ENCODE data around the gene RYR3.

DNA sequence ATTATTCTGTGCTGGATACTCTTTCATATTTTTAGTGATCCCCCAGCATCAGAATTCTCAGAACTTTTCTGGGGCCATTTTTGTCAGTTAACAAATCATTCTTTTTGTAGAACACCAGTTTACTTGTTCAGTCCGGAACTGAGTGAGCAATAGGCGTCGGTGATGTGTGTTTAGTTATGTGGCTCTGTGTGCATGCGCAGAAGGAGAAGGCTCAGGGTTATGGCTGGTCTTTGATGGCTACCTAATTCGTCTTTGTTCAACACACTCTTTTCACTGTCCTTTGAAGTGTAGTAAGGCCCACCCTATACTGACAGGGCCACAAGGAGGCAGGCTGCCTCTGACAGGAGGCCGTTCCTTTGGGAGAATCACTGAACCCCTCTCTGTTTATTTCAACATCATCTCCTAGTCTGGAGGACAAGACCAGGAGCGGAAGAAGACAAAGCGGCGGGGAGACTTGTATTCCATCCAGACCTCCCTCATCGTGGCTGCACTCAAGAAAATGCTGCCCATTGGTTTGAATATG is 499.4 kb downstream of the RYR3 start:
- TF ChIP-seq, protein P1, sequence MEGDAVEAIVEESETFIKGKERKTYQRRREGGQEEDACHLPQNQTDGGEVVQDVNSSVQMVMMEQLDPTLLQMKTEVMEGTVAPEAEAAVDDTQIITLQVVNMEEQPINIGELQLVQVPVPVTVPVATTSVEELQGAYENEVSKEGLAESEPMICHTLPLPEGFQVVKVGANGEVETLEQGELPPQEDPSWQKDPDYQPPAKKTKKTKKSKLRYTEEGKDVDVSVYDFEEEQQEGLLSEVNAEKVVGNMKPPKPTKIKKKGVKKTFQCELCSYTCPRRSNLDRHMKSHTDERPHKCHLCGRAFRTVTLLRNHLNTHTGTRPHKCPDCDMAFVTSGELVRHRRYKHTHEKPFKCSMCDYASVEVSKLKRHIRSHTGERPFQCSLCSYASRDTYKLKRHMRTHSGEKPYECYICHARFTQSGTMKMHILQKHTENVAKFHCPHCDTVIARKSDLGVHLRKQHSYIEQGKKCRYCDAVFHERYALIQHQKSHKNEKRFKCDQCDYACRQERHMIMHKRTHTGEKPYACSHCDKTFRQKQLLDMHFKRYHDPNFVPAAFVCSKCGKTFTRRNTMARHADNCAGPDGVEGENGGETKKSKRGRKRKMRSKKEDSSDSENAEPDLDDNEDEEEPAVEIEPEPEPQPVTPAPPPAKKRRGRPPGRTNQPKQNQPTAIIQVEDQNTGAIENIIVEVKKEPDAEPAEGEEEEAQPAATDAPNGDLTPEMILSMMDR (optimal IDR thresholded peaks at IDR 0.05 in 1 of 3, IDR thresholded peaks at IDR 0.05 in 1 of 3, conservative IDR thresholded peaks at IDR 0.05 in 1 of 3; ENCODE audit: extremely low read depth in 1 of 3, insufficient read depth in 2 of 3, low read length in 3 of 3), result no peak
- TF ChIP-seq EZH2 (IDR thresholded peaks at IDR 0.05; ENCODE audit: low read length), result no peak
